SH-SY5Y (cell line): ENCODE results near the gene RHBDL2.

Experiments used
- GATA2 ChIP-seq: IDR thresholded peaks from 2 replicates; pipeline ENCODE4 v1.6.1; 2011; ENCODE audit warnings: mild to moderate bottlenecking, low read depth, low read length
- GATA3 ChIP-seq: IDR thresholded peaks from 2 replicates; pipeline ENCODE4 v1.6.1; 2011; ENCODE audit warnings: low read depth, mild to moderate bottlenecking, low read length, moderate library complexity

GRCh38 chr1:38917337-38917736, 24.3 kb downstream of the RHBDL2 start:
- TF ChIP-seq GATA2 (no peak), GATA3 (no peak)
